WTC11 (cell line): ENCODE measurements around the gene ZNF366. TPM values are rescaled to one million over a fixed set of nuclear protein-coding genes. Genes with fewer than 3 reads are reported as not detected.

Experiments
- ATAC-seq: fragments of 200-7000 bp; cut with Tn5 transposase; 2 replicates; pipeline ENCODE4 v1.10.0; 2021; ENCODE audit warnings: mild to moderate bottlenecking, moderate library complexity
- CTCF ChIA-PET: fragments of 300-600 bp; sonication (Branson Sonifier 250); formaldehyde crosslinking; loops from one replicate; lab custom pipeline; 2021; ENCODE audit warnings: antibody characterized with exemption; lab: Charles Lee
- POLR2A ChIA-PET: fragments of 350-600 bp; sonication (Branson Sonifier 250); formaldehyde crosslinking; loops from one replicate; lab custom pipeline; 2021; ENCODE audit warnings: antibody characterized with exemption; lab: Charles Lee
- DNase-seq: peaks from one replicate; pipeline ENCODE4 v3.0.0; 2021; ENCODE audit warnings: low spot score
- H3K27ac Mint-ChIP-seq: 2 replicates; pipeline ENCODE4 v1.8.0; 2021; ENCODE audit warnings: mixed read lengths
- H3K27me3 Mint-ChIP-seq: 2 replicates; pipeline ENCODE4 v1.8.0; 2021; ENCODE audit warnings: low read depth, mild to moderate bottlenecking, moderate library complexity, mixed read lengths
- H3K36me3 Mint-ChIP-seq: 2 replicates; pipeline ENCODE4 v1.8.0; 2021; ENCODE audit warnings: mixed read lengths
- H3K4me1 Mint-ChIP-seq: 2 replicates; pipeline ENCODE4 v1.8.0; 2022; ENCODE audit warnings: mixed read lengths
- H3K4me3 Mint-ChIP-seq: 2 replicates; pipeline ENCODE4 v1.8.0; 2021; ENCODE audit warnings: mild to moderate bottlenecking, moderate library complexity, mixed read lengths
- H3K9me3 Mint-ChIP-seq: 2 replicates; pipeline ENCODE4 v1.8.0; 2021; ENCODE audit warnings: mixed read lengths
- FOXJ3 ChIP-seq: sonication (generic); formaldehyde crosslinking; IDR thresholded peaks from 2 replicates; pipeline ENCODE4 v1.9.0; 2021; ENCODE audit warnings: missing genetic modification reagents, mild to moderate bottlenecking, borderline replicate concordance
- JAZF1 ChIP-seq: fragments of 250-450 bp; sonication (Bioruptor Pico); IDR thresholded peaks from 2 replicates; pipeline ENCODE4 v1.9.0; 2021; ENCODE audit warnings: moderate library complexity, mild to moderate bottlenecking, inconsistent platforms
- RELA ChIP-seq: sonication (generic); formaldehyde crosslinking; IDR thresholded peaks from 2 replicates; pipeline ENCODE4 v1.8.1; 2022; ENCODE audit warnings: missing genetic modification reagents, mild to moderate bottlenecking, borderline replicate concordance
- SMAD3 ChIP-seq: sonication (generic); formaldehyde crosslinking; IDR thresholded peaks from 2 replicates; pipeline ENCODE4 v1.8.0; 2022; ENCODE audit warnings: missing genetic modification reagents, mild to moderate bottlenecking, borderline replicate concordance
- SOX15 ChIP-seq: fragments of 250-450 bp; sonication (Bioruptor Pico); IDR thresholded peaks from 2 replicates; pipeline ENCODE4 v1.9.0; 2021; ENCODE audit warnings: mild to moderate bottlenecking
- USF2 ChIP-seq: sonication (generic); formaldehyde crosslinking; IDR thresholded peaks from 2 replicates; pipeline ENCODE4 v1.8.1; 2023; ENCODE audit warnings: mild to moderate bottlenecking, missing genetic modification reagents, moderate library complexity
- ZNF263 ChIP-seq: sonication (generic); formaldehyde crosslinking; IDR thresholded peaks from 2 replicates; pipeline ENCODE4 v1.8.1; 2022; ENCODE audit warnings: low read depth, mild to moderate bottlenecking, moderate library complexity, missing genetic modification reagents
- total RNA-seq: library from RNA; stranded (reverse); gene quantifications from 3 replicates; pipeline ENCODE4 v1.2.3, GENCODE V29; 2021
- TF ChIP-seq, protein P1 (sequence below): sonication (generic); formaldehyde crosslinking; IDR thresholded peaks from 2 replicates; pipeline ENCODE4 v1.8.0; 2022; ENCODE audit warnings: mild to moderate bottlenecking, missing genetic modification reagents
- TF ChIP-seq, protein P2 (sequence below): fragments of 250-450 bp; sonication (Bioruptor Pico); conservative IDR thresholded peaks from 2 replicates; pipeline ENCODE4 v1.9.0; 2021; ENCODE audit warnings: mild to moderate bottlenecking
- TF ChIP-seq, protein P3 (sequence below): sonication (generic); formaldehyde crosslinking; IDR thresholded peaks from 2 replicates; pipeline ENCODE4 v1.8.1; 2023; ENCODE audit warnings: mild to moderate bottlenecking, missing genetic modification reagents, moderate library complexity
- TF ChIP-seq, protein P4 (sequence below): sonication (generic); formaldehyde crosslinking; IDR thresholded peaks from 2 replicates; pipeline ENCODE4 v1.8.0; 2022; ENCODE audit warnings: mild to moderate bottlenecking, missing genetic modification reagents
- TF ChIP-seq, protein P5 (sequence below): fragments of 250-450 bp; sonication (Bioruptor Pico); IDR thresholded peaks from 2 replicates; pipeline ENCODE4 v2.1.2; 2022; ENCODE audit warnings: mild to moderate bottlenecking, moderate library complexity

Gene ZNF366
- total RNA-seq, 1 experiment from 2014 or later: not detected

DNA sequence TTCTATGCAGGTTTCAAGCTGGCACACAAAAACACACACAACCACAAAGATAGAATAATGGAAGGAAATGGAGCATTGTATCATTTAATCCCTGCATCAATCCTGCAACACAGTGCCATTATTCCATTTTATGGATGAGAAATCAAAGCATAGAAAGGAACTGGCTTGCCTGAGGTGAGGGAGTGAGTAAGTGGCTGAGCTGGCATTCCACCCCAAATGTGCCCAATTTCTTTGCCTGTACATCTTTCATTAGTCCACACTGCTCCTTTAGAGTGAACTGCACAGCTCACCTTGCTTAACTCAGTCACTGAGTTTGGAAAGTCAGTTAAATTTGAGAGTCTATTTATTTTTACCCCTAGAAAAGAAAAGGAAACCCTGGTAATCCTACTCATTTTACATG, 28.9 kb downstream of the ZNF366 start (continued):
- TF ChIP-seq, protein P1, sequence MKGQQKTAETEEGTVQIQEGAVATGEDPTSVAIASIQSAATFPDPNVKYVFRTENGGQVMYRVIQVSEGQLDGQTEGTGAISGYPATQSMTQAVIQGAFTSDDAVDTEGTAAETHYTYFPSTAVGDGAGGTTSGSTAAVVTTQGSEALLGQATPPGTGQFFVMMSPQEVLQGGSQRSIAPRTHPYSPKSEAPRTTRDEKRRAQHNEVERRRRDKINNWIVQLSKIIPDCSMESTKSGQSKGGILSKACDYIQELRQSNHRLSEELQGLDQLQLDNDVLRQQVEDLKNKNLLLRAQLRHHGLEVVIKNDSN (CRISPR knock-in tag): no peak
- no peak for TF ChIP-seq ZNF263
- TF ChIP-seq, all 79 proteins: peak for 0

- ATAC-seq (no peak), DNase-seq (no peak)
- Mint-ChIP-seq H3K4me1 (0 out of 2 replicates have a peak, but pooled peaks cover 3% of the 10 kb centered on the region), H3K27ac (no peak overlapping the region), H3K9me3 (peaks cover 5% of the 10 kb centered on the region), H3K27me3 (no peaks in the 10 kb centered on the region; the same call in 1 of the 2 replicates), H3K4me3 (no peak overlapping the region), H3K36me3 (no peaks in the 10 kb centered on the region)
- TF ChIP-seq SOX15: no peak
- TF ChIP-seq RELA (CRISPR knock-in tag): no peak
- TF ChIP-seq, protein P2, sequence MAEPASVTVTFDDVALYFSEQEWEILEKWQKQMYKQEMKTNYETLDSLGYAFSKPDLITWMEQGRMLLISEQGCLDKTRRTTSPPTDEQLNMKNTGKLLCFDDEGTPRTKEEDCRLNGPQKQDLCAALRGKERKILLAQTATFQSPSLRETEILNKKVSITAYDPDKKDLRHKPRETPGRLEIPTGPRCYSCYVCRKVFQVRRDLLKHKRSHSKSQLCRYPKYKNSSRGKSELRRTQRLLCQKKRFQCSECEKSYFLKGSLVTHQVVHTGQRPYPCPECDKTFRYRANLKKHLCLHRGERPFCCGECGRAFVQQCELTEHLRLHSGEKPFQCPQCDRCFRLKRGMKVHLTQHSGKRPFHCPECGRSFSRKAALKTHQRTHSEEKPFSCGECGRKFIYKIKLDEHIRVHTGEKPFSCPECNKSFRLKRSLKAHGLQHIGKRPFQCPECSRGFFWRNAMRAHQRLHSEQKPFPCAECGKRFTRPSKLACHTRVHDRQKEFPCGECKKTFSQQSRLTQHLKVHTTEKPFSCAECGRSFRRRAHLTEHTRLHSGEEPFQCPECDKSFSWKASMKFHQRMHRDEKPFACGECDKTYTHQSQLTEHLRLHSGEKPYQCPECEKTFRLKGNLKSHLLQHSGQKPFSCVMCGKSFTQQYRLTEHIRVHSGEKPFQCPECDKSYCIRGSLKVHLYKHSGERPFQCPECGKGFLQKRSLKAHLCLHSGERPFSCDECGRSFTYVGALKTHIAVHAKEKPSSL: no peak
- TF ChIP-seq FOXJ3 (CRISPR knock-in tag): no peak
- ChIA-PET POLR2A (no interaction called here), CTCF (no interaction called here)
Observed at GRCh38 chr5:72477644-72478043, 29.6 kb downstream of the ZNF366 start.

- no peaks in the 10 kb centered on the region; the same call in 1 of the 2 replicates for H3K27me3 Mint-ChIP-seq
Observed at GRCh38 chr5:72477176-72477575, 30.0 kb downstream of the ZNF366 start.

GRCh38 chr5:72476721-72477120, 30.5 kb downstream of the ZNF366 start:
- DNase-seq (no peak), ATAC-seq (no peak)
- Mint-ChIP-seq H3K27me3 (no peaks in the 10 kb centered on the region; the same call in 1 of the 2 replicates), H3K9me3 (peaks cover 5% of the 10 kb centered on the region), H3K36me3 (no peaks in the 10 kb centered on the region), H3K4me3 (no peak overlapping the region), H3K27ac (no peak overlapping the region), H3K4me1 (0 out of 2 replicates have a peak, but pooled peaks cover 3% of the 10 kb centered on the region)
- ChIA-PET CTCF (no interaction called here), POLR2A (no interaction called here)
- TF ChIP-seq USF2 (CRISPR knock-in tag) (no peak), JAZF1 (no peak), SMAD3 (CRISPR knock-in tag) (no peak)
- TF ChIP-seq, protein P1 (CRISPR knock-in tag): no peak
- TF ChIP-seq, protein P3, sequence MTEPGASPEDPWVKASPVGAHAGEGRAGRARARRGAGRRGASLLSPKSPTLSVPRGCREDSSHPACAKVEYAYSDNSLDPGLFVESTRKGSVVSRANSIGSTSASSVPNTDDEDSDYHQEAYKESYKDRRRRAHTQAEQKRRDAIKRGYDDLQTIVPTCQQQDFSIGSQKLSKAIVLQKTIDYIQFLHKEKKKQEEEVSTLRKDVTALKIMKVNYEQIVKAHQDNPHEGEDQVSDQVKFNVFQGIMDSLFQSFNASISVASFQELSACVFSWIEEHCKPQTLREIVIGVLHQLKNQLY: no peak
- TF ChIP-seq, protein P4, sequence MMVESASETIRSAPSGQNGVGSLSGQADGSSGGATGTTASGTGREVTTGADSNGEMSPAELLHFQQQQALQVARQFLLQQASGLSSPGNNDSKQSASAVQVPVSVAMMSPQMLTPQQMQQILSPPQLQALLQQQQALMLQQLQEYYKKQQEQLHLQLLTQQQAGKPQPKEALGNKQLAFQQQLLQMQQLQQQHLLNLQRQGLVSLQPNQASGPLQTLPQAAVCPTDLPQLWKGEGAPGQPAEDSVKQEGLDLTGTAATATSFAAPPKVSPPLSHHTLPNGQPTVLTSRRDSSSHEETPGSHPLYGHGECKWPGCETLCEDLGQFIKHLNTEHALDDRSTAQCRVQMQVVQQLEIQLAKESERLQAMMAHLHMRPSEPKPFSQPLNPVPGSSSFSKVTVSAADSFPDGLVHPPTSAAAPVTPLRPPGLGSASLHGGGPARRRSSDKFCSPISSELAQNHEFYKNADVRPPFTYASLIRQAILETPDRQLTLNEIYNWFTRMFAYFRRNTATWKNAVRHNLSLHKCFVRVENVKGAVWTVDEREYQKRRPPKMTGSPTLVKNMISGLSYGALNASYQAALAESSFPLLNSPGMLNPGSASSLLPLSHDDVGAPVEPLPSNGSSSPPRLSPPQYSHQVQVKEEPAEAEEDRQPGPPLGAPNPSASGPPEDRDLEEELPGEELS (CRISPR knock-in tag): no peak

More at GRCh38 chr5:72477176-72477575, 30.0 kb downstream of the ZNF366 start:
- Mint-ChIP-seq H3K4me3 (no peak overlapping the region), H3K27ac (no peak overlapping the region), H3K36me3 (no peaks in the 10 kb centered on the region), H3K9me3 (peaks cover 5% of the 10 kb centered on the region), H3K4me1 (0 out of 2 replicates have a peak, but pooled peaks cover 3% of the 10 kb centered on the region)
- CTCF ChIA-PET: no interaction called here
- TF ChIP-seq, protein P5, sequence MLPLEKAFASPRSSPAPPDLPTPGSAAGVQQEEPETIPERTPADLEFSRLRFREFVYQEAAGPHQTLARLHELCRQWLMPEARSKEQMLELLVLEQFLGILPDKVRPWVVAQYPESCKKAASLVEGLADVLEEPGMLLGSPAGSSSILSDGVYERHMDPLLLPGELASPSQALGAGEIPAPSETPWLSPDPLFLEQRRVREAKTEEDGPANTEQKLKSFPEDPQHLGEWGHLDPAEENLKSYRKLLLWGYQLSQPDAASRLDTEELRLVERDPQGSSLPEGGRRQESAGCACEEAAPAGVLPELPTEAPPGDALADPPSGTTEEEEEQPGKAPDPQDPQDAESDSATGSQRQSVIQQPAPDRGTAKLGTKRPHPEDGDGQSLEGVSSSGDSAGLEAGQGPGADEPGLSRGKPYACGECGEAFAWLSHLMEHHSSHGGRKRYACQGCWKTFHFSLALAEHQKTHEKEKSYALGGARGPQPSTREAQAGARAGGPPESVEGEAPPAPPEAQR: no peak
- TF ChIP-seq, protein P3: no peak
- DNase-seq (no peak), ATAC-seq (no peak)
- POLR2A ChIA-PET: no interaction called here
